HUDEP-2 (cell line): ENCODE measurements around the gene NUP85.
"Not testable (repeated sequence)": the region's sequence is repeated elsewhere in the genome, so short reads cannot be mapped to it uniquely, and the experiment has no call there.

Experiments used
- DNase-seq, 76 experiments: peaks; one replicate each; lab custom pipeline; 2025; ENCODE audit not compliant: unreplicated experiment in 76 of 76; lab: John Stamatoyannopoulos, UW

The NUP85 gene

DNA sequence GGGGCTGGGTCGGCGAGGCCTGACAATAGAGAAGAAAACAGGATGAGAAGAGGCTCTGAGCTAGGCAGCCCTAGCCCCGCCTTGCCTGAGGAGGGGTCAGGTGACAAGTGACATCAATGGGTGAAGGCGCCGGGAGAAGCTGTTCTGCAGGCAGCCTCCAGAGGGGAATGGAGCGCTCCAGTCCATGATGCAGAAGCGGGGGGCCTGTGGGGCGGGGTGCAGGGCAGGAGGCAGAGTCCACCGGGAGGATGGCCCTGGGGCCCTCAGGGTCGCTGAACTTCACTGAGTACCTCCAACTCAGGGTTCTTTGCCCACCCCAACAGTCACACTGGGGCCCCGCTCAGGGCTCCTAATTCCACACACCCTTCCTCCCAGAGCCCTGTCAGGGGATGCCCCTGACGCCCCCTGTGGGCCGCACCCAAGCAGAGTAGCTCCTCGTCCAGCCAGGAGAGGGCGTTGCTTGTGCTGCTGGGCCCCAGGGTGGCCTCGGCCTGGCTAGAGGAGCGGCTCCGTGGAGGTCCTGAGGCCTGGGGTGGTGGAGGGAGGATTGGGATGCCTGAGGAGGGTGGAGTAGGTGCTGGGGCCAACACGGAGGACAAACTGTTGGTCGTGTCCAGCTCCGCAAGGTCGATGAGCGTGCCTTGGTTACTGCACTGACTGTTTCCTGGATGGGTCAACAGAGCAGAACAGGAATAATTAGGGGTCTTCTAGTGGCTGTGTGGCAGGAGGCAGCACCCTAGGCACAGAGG is 35.1 kb downstream of the NUP85 start:
- peak in 35 of 76 experiments; percentile 8 to 46 (median 20) for DNase-seq

DNA sequence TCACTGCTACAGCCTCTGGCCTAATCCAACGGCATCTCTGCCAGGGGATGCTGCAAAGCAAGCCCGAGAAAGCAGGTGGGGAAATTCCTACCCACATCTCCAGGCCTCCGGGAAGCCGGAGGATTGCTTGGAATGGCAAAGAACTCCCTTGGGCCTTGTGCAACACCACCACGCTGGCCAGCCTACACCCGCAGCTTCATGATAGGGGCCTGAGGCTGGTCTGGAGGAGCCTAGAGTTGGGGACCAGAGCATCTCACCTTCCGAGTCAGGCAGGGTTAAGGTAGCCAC is 35.6 kb downstream of the NUP85 start:
- DNase-seq: no peak

DNA sequence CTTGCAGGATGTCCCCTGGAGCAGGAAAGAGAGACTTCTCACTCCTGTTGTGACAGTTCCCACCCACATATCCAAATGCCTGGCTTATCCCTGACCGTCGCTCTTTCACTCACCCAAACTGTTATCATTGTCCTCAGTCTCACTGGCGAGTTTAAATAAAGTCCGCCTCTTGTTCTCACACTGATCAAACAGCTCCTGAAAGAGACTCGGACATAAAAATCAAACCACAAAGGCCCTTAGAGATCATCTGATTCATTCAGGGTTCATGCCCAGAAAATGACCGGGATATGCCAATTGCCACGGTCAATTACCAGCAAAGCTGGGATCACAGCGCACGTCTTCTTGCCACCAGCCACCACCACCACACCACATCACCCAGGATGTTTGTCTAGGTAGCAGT is 36.0 kb downstream of the NUP85 start:
- no peak for DNase-seq

DNA sequence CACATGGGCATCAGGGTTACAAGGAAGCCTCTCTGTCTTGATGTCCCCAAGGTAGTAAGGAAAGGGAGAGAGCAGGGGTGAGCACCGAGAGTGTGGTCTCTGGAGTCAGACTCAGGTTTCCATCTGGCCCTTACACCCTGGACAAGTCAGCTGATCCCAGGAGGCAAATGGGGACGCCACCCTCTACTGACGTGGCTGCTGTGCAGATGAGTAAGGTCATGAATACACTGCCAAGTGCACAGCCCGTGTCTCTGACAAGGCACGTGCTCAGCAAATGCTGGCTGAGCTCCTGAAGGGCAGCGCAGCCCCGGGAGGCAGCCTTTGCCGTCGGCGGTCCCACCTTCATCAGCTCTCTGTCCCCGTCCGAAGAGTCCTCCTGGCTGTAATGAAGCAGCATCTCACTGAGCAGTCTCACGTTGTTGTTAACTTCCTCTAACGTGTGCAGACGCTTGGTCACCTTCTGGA is 36.5 kb downstream of the NUP85 start:
- DNase-seq: peak in 1 of 76 experiments; percentile 5

DNA sequence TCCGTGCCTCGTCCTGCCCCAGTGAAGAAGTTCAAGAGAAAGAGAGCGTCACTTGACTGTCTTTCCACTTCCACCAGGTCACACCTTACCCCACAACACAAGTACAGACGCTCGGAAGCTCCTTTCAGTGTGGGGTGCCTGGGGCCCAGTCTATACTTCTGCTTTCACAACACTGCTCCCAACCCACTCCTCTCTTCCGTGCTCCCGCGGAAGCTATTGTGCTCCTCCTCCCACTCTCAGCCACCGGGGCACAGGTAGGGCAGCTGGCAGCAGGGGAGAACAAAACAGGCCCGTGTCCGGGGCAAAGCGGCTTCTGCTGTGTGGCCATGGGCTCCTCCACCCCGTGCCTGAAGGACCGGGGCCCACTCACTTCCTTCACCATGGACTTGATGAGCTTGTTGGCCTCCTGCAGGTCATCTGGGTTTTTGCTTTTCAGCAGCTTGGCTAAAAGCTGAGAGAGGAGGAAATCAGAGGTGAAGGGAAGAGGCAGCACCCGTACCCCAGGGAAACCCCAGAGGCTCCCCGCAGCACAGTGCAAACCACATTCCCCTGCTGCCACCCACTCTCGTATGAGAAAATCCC is 37.1 kb downstream of the NUP85 start:
- no peak for DNase-seq

DNA sequence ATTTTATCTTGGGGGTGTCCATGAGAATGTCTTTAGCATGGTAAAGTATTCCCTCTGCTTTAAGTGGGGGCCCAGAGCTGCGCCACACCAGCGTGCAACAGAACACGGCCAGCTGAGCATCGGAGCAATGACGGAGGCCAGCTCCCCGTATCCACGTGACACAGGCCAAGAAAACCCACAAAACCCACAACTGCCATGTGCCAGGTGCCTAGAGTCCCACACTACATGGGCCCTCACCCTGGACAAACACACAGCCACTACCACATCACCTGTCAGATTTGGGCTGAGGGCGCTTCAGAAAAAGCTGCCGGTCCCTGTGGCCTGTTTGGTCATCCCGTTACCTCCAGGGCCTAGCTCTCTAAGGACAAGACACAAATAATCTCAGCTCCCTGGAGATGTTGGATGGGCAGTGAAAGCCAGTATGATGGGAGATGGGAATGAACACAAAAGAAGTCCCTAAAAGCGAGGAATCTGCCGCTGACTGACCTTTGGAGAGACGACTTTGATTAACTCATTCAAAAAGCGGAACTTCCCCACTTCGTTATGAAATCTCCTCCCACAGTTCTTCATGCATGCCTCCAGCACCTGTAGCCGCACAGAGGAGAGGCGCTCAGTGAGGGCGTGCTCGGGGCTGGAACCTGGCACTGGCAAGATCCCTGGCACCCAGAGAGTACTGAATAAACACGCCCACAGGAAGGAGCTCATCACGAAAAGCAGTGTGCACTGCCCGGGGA is 38.8 kb downstream of the NUP85 start:
- no peak for DNase-seq

DNA sequence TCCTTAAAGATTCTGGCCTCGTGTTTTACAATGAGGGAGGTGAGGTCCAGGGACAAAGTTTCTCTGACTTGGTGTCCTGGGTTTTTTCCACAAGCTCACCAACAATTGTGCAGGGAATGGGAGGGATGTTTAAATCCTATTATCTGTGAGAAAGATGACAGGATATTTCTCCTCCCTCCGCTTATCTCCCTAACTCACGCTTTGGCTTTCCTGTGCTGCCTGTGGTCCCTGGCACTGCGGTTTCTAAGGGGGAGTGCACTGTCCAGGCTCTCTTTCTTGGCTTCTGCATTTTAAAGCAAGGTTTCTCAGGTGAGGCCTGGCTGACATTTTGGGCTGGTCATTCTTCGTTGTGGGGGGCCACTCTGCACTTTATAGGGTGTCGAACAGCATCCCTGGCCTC is 39.5 kb downstream of the NUP85 start:
- no peak for DNase-seq

DNA sequence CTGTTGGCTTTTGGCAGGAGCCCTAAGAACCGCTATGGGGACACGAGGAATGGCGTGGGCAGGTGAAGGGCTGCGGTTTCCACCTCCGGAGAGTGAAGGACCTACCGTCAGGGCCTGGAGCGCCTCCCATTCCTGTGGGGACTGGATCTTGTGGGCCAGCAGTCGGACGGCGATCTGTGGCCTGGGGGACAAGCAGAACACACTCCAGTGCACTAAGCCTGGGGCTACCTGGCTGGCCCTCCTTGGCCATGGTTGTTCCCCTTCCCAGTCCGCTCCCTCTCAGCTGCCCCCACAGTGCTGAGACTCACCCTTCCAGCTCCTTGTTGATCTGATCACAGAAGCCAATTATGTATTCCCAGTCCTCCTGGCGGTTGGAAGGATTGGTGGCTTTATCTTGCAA is 40.9 kb downstream of the NUP85 start:
- DNase-seq: no peak

DNA sequence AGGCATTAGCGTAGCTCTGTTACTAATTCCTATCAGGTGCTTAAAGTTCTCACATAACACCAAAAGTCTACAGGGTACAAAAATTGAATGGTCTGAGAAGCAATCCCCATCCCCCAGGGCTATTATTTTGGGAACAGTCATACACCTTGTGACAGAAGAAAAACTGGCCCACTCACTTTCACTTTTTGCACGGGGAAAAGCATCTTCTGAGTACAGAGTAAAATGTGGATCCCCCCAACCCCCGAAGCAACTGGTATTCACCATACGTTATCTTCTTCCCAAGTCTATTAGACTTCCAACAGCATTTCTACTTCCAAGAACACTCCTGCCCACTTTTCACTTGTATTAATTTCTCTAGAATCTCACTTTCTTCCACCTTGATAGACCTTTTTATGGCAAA is 44.1 kb downstream of the NUP85 start:
- DNase-seq: no peak

DNA sequence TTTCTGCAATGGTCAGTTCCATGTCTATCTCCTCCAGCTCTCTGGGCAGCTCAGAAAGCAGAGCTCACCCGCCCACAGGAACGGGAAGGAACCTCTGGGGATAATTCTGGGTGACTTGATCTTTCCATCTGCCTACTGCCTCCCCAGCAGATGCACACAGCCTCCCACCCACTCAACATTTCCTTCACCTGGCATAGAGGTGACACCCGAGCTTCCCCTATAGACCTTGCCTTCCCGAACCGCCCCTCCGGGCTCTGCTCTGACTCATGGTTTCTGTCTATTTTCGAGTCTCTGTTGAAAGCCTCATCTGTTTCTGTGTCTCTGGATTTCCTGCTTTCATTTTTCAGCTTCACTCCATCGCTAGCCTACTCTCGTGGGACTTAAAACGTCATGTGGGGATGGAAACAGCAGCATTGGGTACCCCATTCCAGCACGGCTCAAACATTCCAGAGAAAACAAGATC is 44.6 kb downstream of the NUP85 start:
- no peak for DNase-seq

DNA sequence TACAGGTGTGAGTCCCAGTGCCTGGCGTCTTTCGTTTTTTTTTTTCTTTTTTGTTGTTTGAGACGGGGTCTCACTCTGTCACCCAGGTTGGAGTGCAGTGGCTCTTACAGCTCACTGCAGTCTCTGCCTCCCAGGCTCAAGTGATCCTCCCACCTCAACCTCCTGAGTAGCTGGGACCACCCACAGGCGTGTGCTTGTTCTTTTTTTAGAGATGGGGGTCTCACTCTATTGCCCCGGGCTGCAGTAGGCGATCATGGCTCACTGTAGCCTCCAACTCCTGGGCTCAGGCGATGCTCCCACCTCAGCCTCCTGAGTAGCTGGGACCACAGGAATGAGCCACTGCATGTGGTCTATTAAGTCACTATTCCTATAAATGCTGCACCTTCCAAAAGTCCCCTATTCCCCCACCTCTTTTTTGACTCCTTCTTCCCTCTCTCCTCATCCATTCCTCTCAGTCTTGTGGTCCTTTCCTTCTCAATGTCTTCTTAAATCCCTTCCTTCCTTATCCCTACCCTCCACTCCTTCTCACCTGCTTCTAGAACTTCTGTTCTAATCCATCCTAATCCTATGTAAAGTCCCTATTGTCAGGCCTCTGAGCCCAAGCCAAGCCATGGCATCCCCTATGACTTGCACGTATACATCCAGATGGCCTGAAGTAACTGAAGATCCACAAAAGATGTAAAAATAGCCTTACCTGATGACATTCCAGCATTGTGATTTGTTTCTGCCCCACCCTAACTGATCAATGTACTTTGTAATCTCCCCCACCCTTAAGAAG is 46.7 kb downstream of the NUP85 start:
- DNase-seq: no peak

DNA sequence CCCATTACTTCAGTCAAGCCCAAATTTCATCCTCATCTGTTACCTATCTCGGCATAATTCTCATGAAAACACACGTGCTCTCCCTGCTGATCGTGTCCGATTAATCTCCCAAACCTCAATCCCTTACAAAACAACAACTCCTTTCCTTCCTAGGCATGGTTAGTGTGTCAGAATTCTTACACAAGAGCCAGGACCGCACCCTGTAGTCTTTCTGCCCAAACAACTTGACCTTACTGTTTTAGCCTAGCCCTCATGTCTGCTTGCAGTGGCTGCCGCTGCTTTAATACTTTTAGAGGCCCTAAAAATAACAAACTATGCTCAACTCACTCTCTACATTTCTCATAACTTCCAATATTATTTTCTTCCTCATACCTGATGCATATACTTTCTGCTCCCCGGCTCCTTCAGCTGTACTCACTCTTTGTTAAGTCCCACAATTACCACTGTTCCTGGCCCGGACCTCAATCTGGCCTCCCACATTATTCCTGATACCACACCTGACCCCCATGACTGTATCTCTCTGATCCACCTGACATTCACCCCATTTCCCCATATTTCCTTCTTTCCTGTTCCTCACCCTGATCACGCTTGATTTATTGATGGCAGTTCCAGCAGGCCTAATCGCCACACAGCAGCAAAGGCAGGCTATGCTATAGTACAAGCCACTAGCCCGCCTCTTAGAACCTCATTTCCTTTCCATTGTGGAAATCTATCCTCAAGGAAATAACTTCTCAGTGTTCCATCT is 50.6 kb downstream of the NUP85 start:
- not testable (repeated sequence) for DNase-seq

DNA sequence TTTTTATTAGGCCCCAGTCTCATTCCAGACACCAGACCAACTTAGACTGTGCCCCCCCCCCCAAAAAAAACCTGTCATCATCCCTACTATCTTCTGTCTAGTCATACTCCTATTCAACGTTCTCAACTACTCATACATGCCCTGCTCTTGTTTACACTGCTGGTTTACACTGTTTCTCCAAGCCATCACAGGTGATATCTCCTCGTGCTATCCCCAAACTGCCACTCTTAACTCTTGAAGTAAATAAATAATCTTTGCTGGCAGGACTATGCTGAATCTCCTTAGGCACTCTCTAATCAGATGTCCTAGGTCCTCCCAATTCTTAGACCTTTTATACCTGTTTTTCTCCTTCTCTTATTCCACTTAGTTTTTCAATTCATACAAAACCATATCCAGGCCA is 51.7 kb downstream of the NUP85 start:
- DNase-seq: not testable (repeated sequence)

DNA sequence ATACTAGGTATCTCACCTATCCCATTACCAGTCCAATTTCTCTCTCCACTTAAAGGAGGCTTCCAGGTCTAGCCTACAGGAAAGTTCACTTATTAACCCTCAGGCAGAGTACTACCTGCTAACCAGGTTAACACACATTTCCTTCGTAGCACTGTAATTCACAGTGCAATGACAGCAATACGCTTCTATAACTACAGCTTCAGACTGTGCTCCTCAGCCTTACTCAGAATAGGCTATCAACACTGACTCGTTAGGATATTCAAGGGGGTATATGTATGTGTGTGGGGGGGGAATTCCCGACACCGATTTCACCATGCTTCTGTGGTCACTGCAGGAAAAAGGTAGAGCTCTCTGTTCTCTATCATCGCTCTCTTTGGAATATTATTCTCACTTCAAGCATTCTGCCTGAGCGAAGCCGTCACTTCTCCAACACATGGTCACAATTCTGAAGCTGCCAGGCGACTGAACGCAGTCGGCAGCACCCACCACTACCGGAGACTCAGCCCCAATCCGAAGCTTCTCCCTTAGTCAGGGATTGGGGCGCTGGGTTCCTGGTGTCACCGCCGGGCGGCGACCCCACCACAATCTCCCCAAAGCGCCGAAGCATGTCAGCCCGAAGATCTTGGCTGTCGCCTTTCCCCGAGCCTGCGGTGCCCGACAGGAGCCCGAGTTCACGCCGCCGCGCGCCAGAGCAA is 55.3 kb downstream of the NUP85 start:
- DNase-seq: peak in 3 of 76 experiments; percentile 25 to 38 (median 34)

DNA sequence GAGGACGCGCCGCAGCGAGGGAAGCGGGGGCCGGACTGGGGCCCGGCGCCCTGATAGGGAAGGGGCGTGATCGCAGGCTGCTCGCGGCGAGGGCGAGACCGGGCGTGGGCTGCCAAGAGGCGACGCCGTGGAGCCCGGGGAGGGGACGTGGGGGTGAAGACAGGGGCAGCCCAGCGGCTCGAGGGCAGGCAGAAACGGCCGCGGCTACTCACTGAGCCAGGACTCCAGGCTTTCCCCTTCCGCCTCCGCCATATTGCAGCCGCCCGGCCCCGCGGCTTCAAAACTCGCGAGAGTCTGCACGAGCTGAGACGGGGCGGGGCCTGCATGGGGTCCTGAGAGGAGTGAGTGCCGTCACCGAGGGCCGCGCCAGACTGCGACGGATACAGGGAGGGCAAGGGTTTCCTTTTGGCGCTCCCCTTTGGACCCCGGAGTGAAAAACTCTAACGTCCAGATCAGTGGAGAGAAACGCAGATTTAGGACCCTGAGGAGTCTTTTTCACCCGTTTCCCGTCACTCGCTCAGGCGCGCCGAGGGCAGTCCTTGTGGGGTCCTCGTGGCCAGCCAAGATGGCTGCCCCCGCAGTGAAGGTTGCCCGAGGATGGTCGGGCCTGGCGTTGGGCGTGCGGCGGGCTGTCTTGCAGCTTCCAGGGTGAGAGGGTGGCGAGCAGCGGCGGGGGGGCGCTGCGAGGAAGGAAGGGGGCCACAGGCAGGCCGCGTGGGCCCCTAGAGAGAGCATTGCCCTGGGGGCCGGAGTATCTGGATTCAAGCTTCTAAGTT is 56.0 kb downstream of the NUP85 start, which contains the start of the genes GGA3 and MRPS7:
TSS of gene GGA3 (minus strand) at position 271 of the 776 bp plus-strand sequence. CDS start at position 252, 19 bp downstream.
TSS of gene MRPS7 (plus strand) at position 544 of the 776 bp plus-strand sequence. CDS start at position 566, 22 bp downstream.
- peak in 75 of 76 experiments; percentile 46 to 96 (median 88) for DNase-seq

DNA sequence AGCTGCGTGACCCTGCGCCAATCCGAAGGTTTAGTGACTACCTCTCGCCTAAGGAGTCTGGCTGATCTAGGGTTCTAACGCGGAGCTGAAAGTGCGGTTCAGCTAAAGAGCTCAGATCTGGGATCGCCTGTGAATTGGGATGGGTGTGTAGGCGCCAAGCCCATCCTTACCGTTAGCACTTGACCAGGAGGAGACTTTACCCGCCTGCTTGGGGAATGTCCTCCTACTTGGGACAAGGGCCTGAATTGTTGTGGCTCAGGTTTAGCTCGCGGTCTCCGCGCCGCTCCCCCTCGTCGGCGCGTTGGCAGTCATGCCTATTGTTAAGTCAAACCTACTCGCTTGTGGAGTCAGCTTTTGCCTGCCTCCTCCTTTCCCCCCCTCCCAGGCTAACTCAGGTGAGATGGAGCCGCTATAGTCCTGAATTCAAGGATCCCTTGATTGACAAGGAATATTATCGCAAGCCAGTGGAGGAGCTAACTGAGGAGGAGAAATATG is 56.7 kb downstream of the NUP85 start:
- DNase-seq: peak in 4 of 76 experiments; percentile 6 to 59 (median 53)

DNA sequence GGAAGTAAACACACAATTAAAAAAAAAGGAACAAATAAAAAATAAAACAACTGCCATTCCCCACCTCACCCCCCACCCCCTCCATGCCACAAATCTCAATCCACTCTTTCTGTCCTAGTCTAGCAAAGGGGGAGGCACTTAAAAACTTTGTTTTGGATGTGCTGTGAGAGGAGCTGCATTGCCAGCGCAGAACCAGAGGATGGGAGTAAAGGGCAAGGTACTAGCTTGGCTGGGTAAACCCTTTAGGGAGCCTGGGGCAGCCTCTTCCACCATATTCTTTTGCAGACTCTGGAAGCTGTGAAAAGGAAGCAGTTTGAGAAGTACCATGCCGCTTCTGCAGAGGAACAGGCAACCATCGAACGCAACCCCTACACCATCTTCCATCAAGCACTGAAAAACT is 57.6 kb downstream of the NUP85 start:
- DNase-seq: peak in 1 of 76 experiments; percentile 28

DNA sequence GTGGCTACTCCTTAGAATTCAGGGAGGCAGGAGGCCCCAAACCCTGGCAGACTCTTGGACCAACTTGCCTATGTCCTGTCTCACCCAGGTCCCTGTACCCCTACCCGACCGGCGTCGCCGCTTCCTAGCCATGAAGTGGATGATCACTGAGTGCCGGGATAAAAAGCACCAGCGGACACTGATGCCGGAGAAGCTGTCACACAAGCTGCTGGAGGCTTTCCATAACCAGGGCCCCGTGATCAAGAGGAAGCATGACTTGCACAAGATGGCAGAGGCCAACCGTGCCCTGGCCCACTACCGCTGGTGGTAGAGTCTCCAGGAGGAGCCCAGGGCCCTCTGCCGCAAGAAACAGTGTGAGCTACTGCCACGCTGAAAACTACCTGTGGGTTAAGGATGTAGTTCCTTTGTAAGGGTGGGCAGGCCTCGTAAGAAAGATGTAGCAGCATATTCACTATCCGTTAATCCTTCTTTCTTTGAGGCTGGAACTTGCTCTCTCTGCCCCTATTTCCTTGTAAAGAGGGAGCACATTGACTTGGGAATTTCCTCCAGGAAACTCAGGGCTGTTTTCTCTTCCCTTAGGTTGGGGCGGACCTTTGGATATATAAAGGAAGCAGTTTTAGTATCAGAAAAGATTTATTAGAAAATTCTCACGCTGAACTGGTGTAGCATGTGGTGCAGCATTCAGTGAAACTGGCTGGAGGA is 60.3 kb downstream of the NUP85 start:
- no peak for DNase-seq
